DLD1 (cell line): ENCODE measurements around the gene VPS16.
"Not testable (repeated sequence)": the region's sequence is repeated elsewhere in the genome, so short reads cannot be mapped to it uniquely, and the experiment has no call there.

Source experiments
- in situ Hi-C: cut with HindIII; loops from 2 replicates; pipeline ENCODE4 v1.10.0; 2017; ENCODE audit warnings: low sequenced_read_pairs

VPS16 gene

GRCh38 chr20:2892376-2892775 is 51.8 kb downstream of the VPS16 start:
- in situ Hi-C loops = no loop called here

DNA sequence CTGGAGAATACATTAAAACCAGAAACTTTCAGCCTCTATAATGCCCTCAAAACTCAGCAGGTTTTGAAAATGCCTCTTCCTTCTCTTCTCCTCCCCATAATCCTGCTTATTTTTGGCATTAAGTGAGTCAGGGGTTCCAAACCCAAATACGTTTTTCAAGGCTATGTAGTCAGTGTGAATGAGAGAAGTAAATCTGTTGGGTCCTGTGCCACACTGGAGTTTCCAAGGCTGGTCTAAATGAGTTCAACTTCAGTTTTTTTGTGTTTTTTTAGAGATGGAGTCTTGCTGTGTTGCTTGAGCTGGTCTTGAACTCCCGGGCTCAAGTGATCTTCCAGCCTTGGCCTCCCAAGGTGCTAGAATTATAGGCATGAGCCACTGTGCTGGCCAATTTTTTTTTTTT is 53.7 kb downstream of the VPS16 start:
- in situ Hi-C loops = no loop called here

- in situ Hi-C loops = not testable (repeated sequence)
These were observed 54.6 kb downstream of the VPS16 start for GRCh38 chr20:2895154-2895553.

GRCh38 chr20:2899243-2899642 is 58.7 kb downstream of the VPS16 start:
- in situ Hi-C loops = no loop called here

DNA sequence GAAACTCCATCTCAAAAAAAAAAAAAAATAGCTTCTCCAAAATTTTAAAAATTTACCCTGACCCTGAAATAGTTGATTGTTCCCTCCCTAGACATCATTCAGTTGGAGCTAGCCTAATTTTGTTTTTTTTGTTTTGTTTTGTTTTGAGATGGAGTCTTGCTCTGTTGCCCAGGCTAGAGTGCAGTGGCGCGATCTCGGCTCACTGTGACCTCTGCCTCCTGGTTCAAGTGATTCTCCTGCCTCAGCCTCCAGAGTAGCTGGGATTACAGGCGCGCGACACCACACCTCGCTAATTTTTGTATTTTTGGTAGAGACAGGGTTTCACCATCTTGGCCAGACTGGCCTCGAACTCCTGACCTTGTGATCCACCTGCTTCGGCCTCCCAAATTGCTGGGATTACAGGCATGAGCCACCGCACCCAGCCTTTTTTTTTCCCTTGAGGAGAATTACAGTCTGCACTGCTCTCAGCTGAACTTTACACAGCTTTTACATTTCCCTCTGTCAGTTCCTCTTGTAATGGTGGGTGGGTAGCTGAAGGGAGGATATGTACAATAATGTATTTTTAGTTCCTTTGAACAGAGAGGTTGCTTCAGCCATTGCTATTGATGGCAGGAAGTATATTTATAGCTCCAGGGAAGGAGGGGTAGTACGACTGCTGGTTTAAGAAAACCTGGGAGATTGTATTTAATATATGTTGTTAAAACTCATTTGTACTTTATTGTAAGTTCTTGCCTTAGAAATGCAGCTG is 60.5 kb downstream of the VPS16 start:
- in situ Hi-C loops = no loop called here

DNA sequence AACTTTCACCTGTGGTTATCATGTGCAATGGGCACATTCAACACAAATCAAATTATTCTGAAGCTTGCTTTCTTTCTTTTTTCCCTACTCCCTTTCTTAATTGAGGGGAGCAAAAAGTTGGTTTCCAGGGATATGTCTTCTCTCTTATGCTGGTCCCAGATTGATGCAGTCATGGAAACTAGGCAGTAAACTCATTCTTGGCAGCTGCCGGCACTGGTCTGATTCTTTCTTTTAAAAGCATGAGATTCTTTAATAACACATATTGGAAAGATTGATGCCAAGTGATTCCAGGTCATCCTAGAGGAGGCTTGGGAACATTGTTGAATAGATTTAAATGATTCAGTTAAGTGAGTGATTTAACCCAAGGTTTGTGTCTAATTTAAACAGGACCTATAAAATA is 61.7 kb downstream of the VPS16 start:
- in situ Hi-C loops = no loop called here

DNA sequence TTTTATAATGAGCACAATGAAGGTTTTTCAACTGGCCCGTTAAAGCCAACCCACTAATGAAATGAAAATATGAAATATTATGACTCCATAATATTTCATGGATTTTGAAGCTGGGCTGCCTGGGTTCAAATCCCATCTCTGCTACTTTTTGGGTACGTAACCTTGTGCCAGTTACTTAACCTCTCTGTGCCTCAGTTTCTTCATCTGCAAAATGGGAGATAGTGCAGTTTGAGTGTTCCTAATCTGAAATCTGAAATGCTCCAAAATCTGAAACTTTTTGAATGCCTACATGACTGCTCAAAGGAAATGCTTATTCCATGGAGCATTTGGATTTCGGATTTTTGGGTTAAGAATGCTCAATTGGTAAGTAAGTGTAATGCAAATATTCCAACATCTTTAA is 62.3 kb downstream of the VPS16 start:
- in situ Hi-C loops = no loop called here

- in situ Hi-C loops = no loop called here
These were observed 63.1 kb downstream of the VPS16 start for GRCh38 chr20:2903686-2904085.

DNA sequence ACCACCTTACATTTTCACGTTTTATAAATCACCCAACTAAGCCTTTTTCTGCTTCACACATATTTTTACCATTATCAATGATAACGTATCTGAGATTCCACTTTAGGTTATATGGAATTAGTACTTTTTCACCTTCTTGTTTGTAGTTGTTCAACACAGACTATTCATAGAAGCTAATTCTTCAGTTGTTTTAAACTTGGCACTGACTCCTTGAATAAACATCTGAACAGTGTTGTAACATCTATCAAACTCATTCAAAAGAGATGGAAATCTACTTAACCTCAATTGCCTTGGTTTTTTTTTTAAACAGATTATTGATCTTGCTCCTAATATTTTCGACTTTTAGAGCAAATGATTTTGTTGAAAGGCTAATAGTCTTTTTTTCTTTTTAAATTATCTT is 67.0 kb downstream of the VPS16 start:
- in situ Hi-C loops = no loop called here

GRCh38 chr20:2909953-2910352 is 69.4 kb downstream of the VPS16 start:
- in situ Hi-C loops = no loop called here

- in situ Hi-C loops = no loop called here
These were observed 70.7 kb downstream of the VPS16 start for GRCh38 chr20:2911200-2911599.

- in situ Hi-C loops = no loop called here
These were observed 73.6 kb downstream of the VPS16 start for GRCh38 chr20:2914160-2914559.
